ENCODE measurements around the gene STX7. TPM values are rescaled to one million over a fixed set of nuclear protein-coding genes. Genes with fewer than 3 reads are reported as not detected.

STX7 gene
- total and polyA plus RNA-seq, 2 donors (not counting 3 experiments of a cell fraction or from before 2014, with no cell fraction given): 13.4 to 45.5 TPM

DNA sequence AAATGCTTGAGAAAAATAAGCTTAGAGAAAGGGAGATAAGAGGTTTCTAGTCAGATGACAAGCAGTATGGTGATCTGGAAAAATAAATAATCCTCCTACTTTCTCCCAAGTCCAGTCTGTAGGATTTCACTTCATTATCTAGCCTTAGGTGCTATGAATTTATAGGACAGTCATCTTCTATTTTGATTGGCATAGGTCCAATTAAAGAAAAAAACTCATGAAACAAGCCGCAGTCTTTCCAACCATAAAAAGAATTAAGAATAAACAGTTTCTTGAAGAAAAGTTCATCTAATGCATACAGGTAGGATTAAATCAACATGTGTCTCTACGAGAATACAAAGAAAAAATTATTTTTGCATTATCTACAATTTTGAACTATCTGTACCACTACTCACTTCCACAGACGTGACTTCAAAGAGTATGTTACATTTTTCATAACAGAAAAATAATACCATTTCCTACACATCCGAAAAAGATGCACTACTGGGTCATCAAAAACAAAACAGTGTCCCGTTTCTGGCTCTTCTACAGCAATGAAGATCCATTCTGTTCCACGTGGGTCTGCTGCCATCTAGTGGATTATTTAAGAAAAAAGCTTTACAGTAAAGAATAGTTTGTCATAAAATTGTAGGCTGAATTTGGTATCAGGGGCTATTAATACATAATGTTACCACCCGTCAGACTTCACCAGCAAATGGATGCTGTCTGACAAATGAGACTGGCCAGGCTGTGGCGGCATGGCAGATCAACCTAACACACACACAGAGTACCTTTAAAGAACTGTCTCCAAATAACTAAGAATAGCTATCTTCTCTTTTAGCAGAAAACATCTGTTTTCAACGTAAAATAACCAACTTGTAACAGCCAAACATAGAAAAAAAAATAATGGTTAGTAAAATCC is 28.9 kb downstream of the STX7 start:
- H2AFZ ChIP-seq (ENCODE audit: low read depth, low read length): no peak overlapping the region
- intact Hi-C loops (cut with micrococcal nuclease): loop anchor here (1.0 to 2.0 kb wide), 3 partner anchors 184 to 569 kb away; no protein-coding TSS in a partner anchor
- no peaks in the 10 kb centered on the region for H3K27me3 ChIP-seq (ENCODE audit: control insufficient read depth in 2 of 2, insufficient read depth in 2 of 2, low read length in 2 of 2)
- no peaks in the 10 kb centered on the region for H3K9me3 ChIP-seq (replicated peaks; ENCODE audit: control insufficient read depth, insufficient read depth, low read length)
- no peaks in the 10 kb centered on the region for H3K36me3 ChIP-seq (ENCODE audit: control insufficient read depth in 2 of 2, extremely low read depth in 1 of 2, insufficient read depth in 2 of 2, low read length in 2 of 2)
- H3K9ac ChIP-seq (replicated peaks; ENCODE audit: extremely low read depth, insufficient read depth, low read length): no peak overlapping the region
- dilution Hi-C loops (cut with MboI; ENCODE audit: extremely low pct_ligation_motif_present, low sequenced_read_pairs): no loop called here
- H3K9me1 ChIP-seq (replicated peaks; ENCODE audit: control insufficient read depth, extremely low read depth, insufficient read depth, low read length): no peaks in the 10 kb centered on the region
- ChIA-PET POLR2A (no interaction called here), CTCF (interaction anchor here (0.6 to 8.3 kb wide), 47 partner anchors 10 to 789 kb away, joined by 3 to 254 read pairs (median 5); partner anchors contain the start of gene STX7)
- FAIRE-seq (no peak), DNase-seq (ENCODE audit: low read depth, low spot score) (peak; percentile 71)
- H3K27ac ChIP-seq (ENCODE audit: insufficient read depth, low read depth, low read length): no peak overlapping the region
- no peaks in the 10 kb centered on the region for H3K4me1 ChIP-seq (ENCODE audit: control insufficient read depth, extremely low read depth, insufficient read depth, low read length)
- BruUV-seq (replicated peaks): no TSS peak
- peaks cover 3% of the 10 kb centered on the region for H4K20me1 ChIP-seq (replicated peaks; ENCODE audit: control insufficient read depth, extremely low read depth, insufficient read depth, low read length)
- TF ChIP-seq, protein P1, sequence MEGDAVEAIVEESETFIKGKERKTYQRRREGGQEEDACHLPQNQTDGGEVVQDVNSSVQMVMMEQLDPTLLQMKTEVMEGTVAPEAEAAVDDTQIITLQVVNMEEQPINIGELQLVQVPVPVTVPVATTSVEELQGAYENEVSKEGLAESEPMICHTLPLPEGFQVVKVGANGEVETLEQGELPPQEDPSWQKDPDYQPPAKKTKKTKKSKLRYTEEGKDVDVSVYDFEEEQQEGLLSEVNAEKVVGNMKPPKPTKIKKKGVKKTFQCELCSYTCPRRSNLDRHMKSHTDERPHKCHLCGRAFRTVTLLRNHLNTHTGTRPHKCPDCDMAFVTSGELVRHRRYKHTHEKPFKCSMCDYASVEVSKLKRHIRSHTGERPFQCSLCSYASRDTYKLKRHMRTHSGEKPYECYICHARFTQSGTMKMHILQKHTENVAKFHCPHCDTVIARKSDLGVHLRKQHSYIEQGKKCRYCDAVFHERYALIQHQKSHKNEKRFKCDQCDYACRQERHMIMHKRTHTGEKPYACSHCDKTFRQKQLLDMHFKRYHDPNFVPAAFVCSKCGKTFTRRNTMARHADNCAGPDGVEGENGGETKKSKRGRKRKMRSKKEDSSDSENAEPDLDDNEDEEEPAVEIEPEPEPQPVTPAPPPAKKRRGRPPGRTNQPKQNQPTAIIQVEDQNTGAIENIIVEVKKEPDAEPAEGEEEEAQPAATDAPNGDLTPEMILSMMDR (IDR thresholded peaks at IDR 0.05; ENCODE audit: extremely low read depth in 1 of 2, insufficient read depth in 1 of 2, low read depth in 1 of 2, low read length in 2 of 2): peak; percentile 46 to 48
- no peak for TF ChIP-seq POLR2AphosphoS5 (IDR thresholded peaks at IDR 0.05; ENCODE audit: insufficient read depth, low read depth, low read length)
- no peak overlapping the region for H3K4me2 ChIP-seq (ENCODE audit: insufficient read depth, low read length)
- peaks cover 24% of the 10 kb centered on the region for H3K79me2 ChIP-seq (ENCODE audit: control insufficient read depth, insufficient read depth, low read length)
- no peak overlapping the region for H3K4me3 ChIP-seq (replicated peaks in 1 of 3; ENCODE audit: insufficient read depth in 1 of 3, low read depth in 1 of 3, low read length in 3 of 3)

DNA sequence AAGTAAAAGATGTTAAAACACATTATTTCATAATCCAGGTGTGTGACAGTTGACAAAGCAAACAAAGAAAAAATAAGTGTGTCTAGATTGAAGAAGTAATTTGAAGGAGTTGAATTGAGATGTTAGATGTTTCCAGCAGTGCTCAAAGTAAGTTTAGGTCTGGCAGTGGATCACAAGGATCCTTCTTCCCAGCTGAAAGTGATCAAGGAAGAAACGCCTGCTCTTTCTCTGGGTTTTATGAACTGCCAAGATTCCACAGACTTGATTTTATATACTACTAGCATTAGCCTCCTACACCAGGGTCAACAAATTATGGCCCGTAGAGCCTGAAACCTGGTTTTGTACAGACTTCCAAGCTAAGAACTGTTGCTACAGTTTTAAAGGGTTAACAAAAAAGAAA is 30.3 kb downstream of the STX7 start:
- Histone ChIP-seq H2AFZ (ENCODE audit: low read depth, low read length) (no peak overlapping the region), H3K9me3 (replicated peaks; ENCODE audit: control insufficient read depth, insufficient read depth, low read length) (no peaks in the 10 kb centered on the region), H3K79me2 (ENCODE audit: control insufficient read depth, insufficient read depth, low read length) (peaks cover 28% of the 10 kb centered on the region), H4K20me1 (replicated peaks; ENCODE audit: control insufficient read depth, extremely low read depth, insufficient read depth, low read length) (peaks cover 3% of the 10 kb centered on the region), H3K9me1 (replicated peaks; ENCODE audit: control insufficient read depth, extremely low read depth, insufficient read depth, low read length) (no peaks in the 10 kb centered on the region), H3K4me2 (ENCODE audit: insufficient read depth, low read length) (no peak overlapping the region), H3K36me3 (ENCODE audit: control insufficient read depth in 2 of 2, extremely low read depth in 1 of 2, insufficient read depth in 2 of 2, low read length in 2 of 2) (no peaks in the 10 kb centered on the region), H3K4me3 (replicated peaks in 1 of 3; ENCODE audit: insufficient read depth in 1 of 3, low read depth in 1 of 3, low read length in 3 of 3) (no peak overlapping the region), H3K27me3 (ENCODE audit: control insufficient read depth in 2 of 2, insufficient read depth in 2 of 2, low read length in 2 of 2) (no peaks in the 10 kb centered on the region), H3K9ac (replicated peaks; ENCODE audit: extremely low read depth, insufficient read depth, low read length) (no peak overlapping the region), H3K27ac (ENCODE audit: insufficient read depth, low read depth, low read length) (no peak overlapping the region), H3K4me1 (ENCODE audit: control insufficient read depth, extremely low read depth, insufficient read depth, low read length) (no peaks in the 10 kb centered on the region)
- TF ChIP-seq POLR2AphosphoS5 (IDR thresholded peaks at IDR 0.05; ENCODE audit: insufficient read depth, low read depth, low read length) (no peak), FOS (IDR thresholded peaks at IDR 0.05; ENCODE audit: borderline replicate concordance, insufficient read depth, low read length) (no peak), EZH2 (IDR thresholded peaks at IDR 0.05; ENCODE audit: borderline replicate concordance, low read depth, low read length, severe bottlenecking) (no peak), GATA2 (IDR thresholded peaks at IDR 0.05; ENCODE audit: insufficient read depth, insufficient read length, low read depth, low read length) (no peak), MYC (IDR thresholded peaks at IDR 0.05; ENCODE audit: low read depth, low read length) (no peak), JUN (IDR thresholded peaks at IDR 0.05; ENCODE audit: borderline replicate concordance, insufficient read depth, insufficient read length, low read depth) (no peak), POLR2A (IDR thresholded peaks at IDR 0.05; ENCODE audit: low read depth, low read length) (no peak)
- TF ChIP-seq, protein P2, sequence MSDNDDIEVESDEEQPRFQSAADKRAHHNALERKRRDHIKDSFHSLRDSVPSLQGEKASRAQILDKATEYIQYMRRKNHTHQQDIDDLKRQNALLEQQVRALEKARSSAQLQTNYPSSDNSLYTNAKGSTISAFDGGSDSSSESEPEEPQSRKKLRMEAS (IDR thresholded peaks at IDR 0.05; ENCODE audit: insufficient read depth, insufficient read length): no peak
- TF ChIP-seq, protein P1 (IDR thresholded peaks at IDR 0.05; ENCODE audit: extremely low read depth in 1 of 2, insufficient read depth in 1 of 2, low read depth in 1 of 2, low read length in 2 of 2): no peak
- dilution Hi-C loops (cut with MboI; ENCODE audit: extremely low pct_ligation_motif_present, low sequenced_read_pairs): no loop called here
- ChIA-PET POLR2A (no interaction called here), CTCF (interaction anchor here (2.0 to 8.3 kb wide), 4 partner anchors 12 to 558 kb away, joined by 8 to 254 read pairs (median 113); no protein-coding TSS in a partner anchor)
- DNase-seq (ENCODE audit: low read depth, low spot score): no peak
- no peak for FAIRE-seq
- intact Hi-C loops (cut with micrococcal nuclease): no loop called here
- BruUV-seq (replicated peaks): no TSS peak

Data from endothelial cell of umbilical vein (primary cell).